Endothelial cell of umbilical vein (primary cell): ENCODE data around the gene JAKMIP1. TPM values are rescaled to one million over a fixed set of nuclear protein-coding genes. Genes with fewer than 3 reads are reported as not detected.
A peak's percentile ranks its signal among the peaks of the same experiment; 100 is the strongest.

ENCODE experiments used
- BruUV-seq: library from RNA; stranded (reverse); fragments of 400-500 nt; replicated peaks from 2 replicates; lab custom pipeline; 2021; lab: Mats Ljungman, UMichigan
- CTCF ChIA-PET: fragments of 300-600, 350-600 bp; sonication (Branson Sonifier 250); formaldehyde crosslinking; loops from one replicate; lab custom pipeline; 2021; ENCODE audit warnings: antibody characterized with exemption, inconsistent platforms; lab: Charles Lee
- POLR2A ChIA-PET: fragments of 300-600, 350-600 bp; sonication (Branson Sonifier 250); formaldehyde crosslinking; loops from one replicate; lab custom pipeline; 2021; ENCODE audit warnings: antibody characterized with exemption, inconsistent platforms; lab: Charles Lee
- DNase-seq: peaks from one replicate; pipeline ENCODE4 v3.0.0-alpha.2; 2011; ENCODE audit warnings: low read depth, low spot score
- FAIRE-seq: peaks from 2 replicates; lab custom pipeline; 2011; peaks lifted over from hg19 to GRCh38; lab: Jason Lieb, UNC
- H2AFZ ChIP-seq: 2 replicates; pipeline ENCODE4 v1.6.0; 2012; ENCODE audit warnings: low read depth, low read length, control low read depth, inconsistent platforms
- H3K27ac ChIP-seq: 2 replicates; pipeline ENCODE4 v1.5.1; 2011; ENCODE audit warnings: low read depth, mild to moderate bottlenecking, control low read depth, low read length, moderate library complexity; ENCODE audit not compliant: insufficient read depth
- H3K27me3 ChIP-seq, 2 experiments: 2 replicates each; pipeline versions ENCODE4 v1.6.0 to v1.6.1; 2011; ENCODE audit warnings: low read length in 2 of 2, mixed read lengths in 1 of 2; ENCODE audit not compliant: control insufficient read depth in 2 of 2, insufficient read depth in 2 of 2
- H3K36me3 ChIP-seq, 2 experiments: 2 replicates in 1 of 2; 3 replicates in 1 of 2; pipeline ENCODE4 v1.5.1; 2011; ENCODE audit warnings: low read length in 2 of 2, mild to moderate bottlenecking in 1 of 2, moderate library complexity in 1 of 2; ENCODE audit not compliant: control insufficient read depth in 2 of 2, insufficient read depth in 2 of 2; ENCODE audit errors: extremely low read depth in 1 of 2
- H3K4me1 ChIP-seq: 3 replicates; pipeline ENCODE4 v1.5.1; 2011; ENCODE audit warnings: mild to moderate bottlenecking, low read length; ENCODE audit not compliant: control insufficient read depth, insufficient read depth; ENCODE audit errors: extremely low read depth
- H3K4me2 ChIP-seq: 2 replicates; pipeline ENCODE4 v1.6.1; 2011; ENCODE audit warnings: low read length, control low read depth, mixed read lengths; ENCODE audit not compliant: insufficient read depth
- H3K4me3 ChIP-seq, 3 experiments: fragments of 200-600 bp in 1 of 3; sonication (generic), shearing (Covaris generic) in 1 of 3; replicated peaks in 1 of 3; 2 replicates each; pipeline ENCODE4 v1.5.1; 2011 to 2016; ENCODE audit warnings: control low read depth in 3 of 3, low read length in 3 of 3, mild to moderate bottlenecking in 2 of 3, inconsistent platforms in 1 of 3, low read depth in 1 of 3, moderate library complexity in 1 of 3; ENCODE audit not compliant: insufficient read depth in 1 of 3
- H3K79me2 ChIP-seq: 2 replicates; pipeline ENCODE4 v1.6.0; 2012; ENCODE audit warnings: low read length, inconsistent platforms; ENCODE audit not compliant: control insufficient read depth, insufficient read depth
- H3K9ac ChIP-seq: replicated peaks from 2 replicates; pipeline ENCODE3; 2011; ENCODE audit warnings: low read length, control low read depth; ENCODE audit not compliant: insufficient read depth; ENCODE audit errors: extremely low read depth
- H3K9me1 ChIP-seq: replicated peaks from 3 replicates; pipeline ENCODE4 v1.6.0; 2011; ENCODE audit warnings: mild to moderate bottlenecking, low read length; ENCODE audit not compliant: control insufficient read depth, insufficient read depth; ENCODE audit errors: extremely low read depth
- H3K9me3 ChIP-seq: replicated peaks from 2 replicates; pipeline ENCODE4 v1.5.1; 2012; ENCODE audit warnings: low read length, inconsistent platforms; ENCODE audit not compliant: control insufficient read depth, insufficient read depth
- H4K20me1 ChIP-seq: replicated peaks from 2 replicates; pipeline ENCODE3; 2011; ENCODE audit warnings: mild to moderate bottlenecking, low read length; ENCODE audit not compliant: control insufficient read depth, insufficient read depth; ENCODE audit errors: extremely low read depth
- EZH2 ChIP-seq: IDR thresholded peaks from 2 replicates; pipeline ENCODE4 v1.6.1; 2012; ENCODE audit warnings: borderline replicate concordance, low read depth, mild to moderate bottlenecking, moderate library complexity, low read length, inconsistent platforms; ENCODE audit not compliant: severe bottlenecking
- FOS ChIP-seq: IDR thresholded peaks from 2 replicates; pipeline ENCODE4 v1.6.1; 2011; ENCODE audit warnings: mild to moderate bottlenecking, low read length, moderate library complexity, borderline replicate concordance; ENCODE audit not compliant: insufficient read depth
- GATA2 ChIP-seq: IDR thresholded peaks from 2 replicates; pipeline ENCODE4 v1.7.0; 2011; ENCODE audit warnings: low read depth, mild to moderate bottlenecking, moderate library complexity, mixed read lengths, low read length; ENCODE audit not compliant: insufficient read length, insufficient read depth
- JUN ChIP-seq: IDR thresholded peaks from 2 replicates; pipeline ENCODE4 v1.6.1; 2011; ENCODE audit warnings: borderline replicate concordance, low read depth; ENCODE audit not compliant: insufficient read length, insufficient read depth
- MYC ChIP-seq: IDR thresholded peaks from one replicate; pipeline ENCODE4 v1.6.1; 2011; ENCODE audit warnings: mild to moderate bottlenecking, low read depth, low read length
- POLR2A ChIP-seq: IDR thresholded peaks from 2 replicates; pipeline ENCODE4 v1.6.1; 2012; ENCODE audit warnings: low read depth, mild to moderate bottlenecking, control low read depth, low read length
- POLR2AphosphoS5 ChIP-seq: IDR thresholded peaks from 2 replicates; pipeline ENCODE4 v1.6.1; 2012; ENCODE audit warnings: low read depth, mild to moderate bottlenecking, control low read depth, low read length, moderate library complexity; ENCODE audit not compliant: insufficient read depth
- dilution Hi-C: fragments of 300-500 bp; cut with MboI; formaldehyde crosslinking; loops from one replicate; pipeline ENCODE4 v1.15.0; 2019; ENCODE audit warnings: low sequenced_read_pairs; ENCODE audit not compliant: extremely low pct_ligation_motif_present
- intact Hi-C: fragments of 100-400 bp; cut with micrococcal nuclease; formaldehyde crosslinking; loops from one replicate; pipeline ENCODE4 v1.10.0; 2022
- polyA plus RNA-seq, 4 experiments: library from polyadenylated mRNA; depleted of rRNA in 3 of 4; stranded (reverse) in 3 of 4; unstranded in 1 of 4; fragments of >200 nt; gene quantifications; 2 replicates each; pipeline versions ENCODE4 v1.2.1 to v1.2.3, GENCODE V29; 2011 to 2012; ENCODE audit warnings: missing spikeins in 1 of 4
- total RNA-seq: library from RNA; stranded (reverse); gene quantifications from 2 replicates; pipeline ENCODE4 v1.2.3, GENCODE V29; 2021
- TF ChIP-seq, protein P1 (sequence below): IDR thresholded peaks from 2 replicates; pipeline ENCODE4 v1.6.1; 2011; ENCODE audit not compliant: insufficient read depth, insufficient read length
- TF ChIP-seq, protein P2 (sequence below), 2 donors: IDR thresholded peaks; 1 replicate in 1 of 2; 2 replicates in 1 of 2; pipeline ENCODE4 v1.5.1; 2011; ENCODE audit warnings: low read length in 2 of 2, mild to moderate bottlenecking in 2 of 2, moderate library complexity in 2 of 2, control low read depth in 1 of 2, inconsistent platforms in 1 of 2, low read depth in 1 of 2; ENCODE audit not compliant: insufficient read depth in 1 of 2; ENCODE audit errors: extremely low read depth in 1 of 2

JAKMIP1 gene
- total and polyA plus RNA-seq, 2 donors (not counting 3 experiments of a cell fraction or from before 2014, with no cell fraction given) = not detected

DNA sequence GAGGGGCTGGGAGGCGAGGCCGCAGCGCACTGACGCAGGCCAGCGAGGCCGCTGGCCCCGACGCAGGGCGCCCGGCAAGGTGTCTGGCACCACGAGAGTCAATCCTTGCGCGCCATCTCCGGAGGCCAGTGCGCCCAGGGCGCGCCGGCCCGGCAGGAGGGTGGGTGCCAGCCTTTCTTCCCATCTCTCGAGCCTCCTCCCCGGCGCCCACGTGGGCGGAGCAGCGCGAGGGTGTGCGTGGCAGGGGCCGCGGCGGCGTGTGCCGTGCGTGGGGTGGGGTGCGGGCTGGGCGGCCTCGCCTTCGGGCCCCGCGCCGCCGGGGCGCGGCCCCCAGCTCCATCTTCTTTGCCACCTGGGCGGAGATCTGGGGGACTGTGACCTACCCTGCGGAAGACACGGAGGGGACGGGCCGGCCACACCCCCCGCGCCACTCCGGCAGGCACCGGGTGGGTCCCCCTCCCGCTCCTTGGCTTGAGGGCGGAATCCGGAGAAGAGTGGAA lies 877 bp downstream of the JAKMIP1 start:
- no TSS peak for BruUV-seq
- dilution Hi-C loops = no loop called here
- POLR2A ChIA-PET = no interaction called here

DNA sequence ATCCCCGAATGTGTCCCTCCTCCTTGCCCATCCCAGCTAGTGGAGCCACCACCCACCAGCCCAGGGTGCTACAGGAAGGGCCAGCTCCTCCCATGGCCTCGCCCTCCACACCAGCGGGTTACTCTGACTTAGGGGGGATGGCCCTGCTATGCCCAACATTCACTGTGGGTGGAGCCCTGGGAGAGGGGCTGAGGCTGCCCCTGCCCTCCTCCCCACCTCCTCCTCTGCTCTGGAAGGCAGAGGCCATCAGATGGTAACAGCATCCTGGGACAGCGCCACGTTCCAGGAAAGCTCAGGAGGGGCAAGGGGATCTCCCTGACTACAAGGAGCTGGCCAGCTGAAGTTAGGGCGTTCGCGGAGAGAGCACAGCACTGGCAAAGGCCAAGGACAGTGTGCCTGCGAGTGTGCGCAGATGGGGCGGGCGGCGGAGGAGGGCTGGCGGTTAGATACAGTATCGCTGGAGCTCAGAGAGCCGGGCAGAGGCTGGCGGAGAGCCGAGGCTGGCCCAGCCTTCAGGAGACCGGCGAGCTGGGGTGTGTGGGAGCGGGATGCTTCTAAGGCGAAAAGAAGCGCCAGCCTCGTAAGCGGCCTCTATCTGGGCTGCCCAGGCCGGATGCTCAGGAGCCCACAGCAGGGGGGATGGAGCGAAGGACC lies 1.5 kb downstream of the JAKMIP1 start:
- no peak overlapping the region for H3K27ac ChIP-seq
- H3K4me1 ChIP-seq = peaks cover 3% of the 10 kb centered on the region
- intact Hi-C loops = no loop called here
- no peak overlapping the region for H3K9ac ChIP-seq
- no peak overlapping the region for H3K4me3 ChIP-seq
- no peak overlapping the region for H2AFZ ChIP-seq
- no peak overlapping the region for H3K4me2 ChIP-seq
- no peaks in the 10 kb centered on the region for H4K20me1 ChIP-seq
- TF ChIP-seq POLR2A (no peak), MYC (no peak), EZH2 (no peak), GATA2 (no peak), FOS (no peak), POLR2AphosphoS5 (no peak), JUN (no peak)
- TF ChIP-seq, protein P1, sequence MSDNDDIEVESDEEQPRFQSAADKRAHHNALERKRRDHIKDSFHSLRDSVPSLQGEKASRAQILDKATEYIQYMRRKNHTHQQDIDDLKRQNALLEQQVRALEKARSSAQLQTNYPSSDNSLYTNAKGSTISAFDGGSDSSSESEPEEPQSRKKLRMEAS = no peak
- TF ChIP-seq, protein P2, sequence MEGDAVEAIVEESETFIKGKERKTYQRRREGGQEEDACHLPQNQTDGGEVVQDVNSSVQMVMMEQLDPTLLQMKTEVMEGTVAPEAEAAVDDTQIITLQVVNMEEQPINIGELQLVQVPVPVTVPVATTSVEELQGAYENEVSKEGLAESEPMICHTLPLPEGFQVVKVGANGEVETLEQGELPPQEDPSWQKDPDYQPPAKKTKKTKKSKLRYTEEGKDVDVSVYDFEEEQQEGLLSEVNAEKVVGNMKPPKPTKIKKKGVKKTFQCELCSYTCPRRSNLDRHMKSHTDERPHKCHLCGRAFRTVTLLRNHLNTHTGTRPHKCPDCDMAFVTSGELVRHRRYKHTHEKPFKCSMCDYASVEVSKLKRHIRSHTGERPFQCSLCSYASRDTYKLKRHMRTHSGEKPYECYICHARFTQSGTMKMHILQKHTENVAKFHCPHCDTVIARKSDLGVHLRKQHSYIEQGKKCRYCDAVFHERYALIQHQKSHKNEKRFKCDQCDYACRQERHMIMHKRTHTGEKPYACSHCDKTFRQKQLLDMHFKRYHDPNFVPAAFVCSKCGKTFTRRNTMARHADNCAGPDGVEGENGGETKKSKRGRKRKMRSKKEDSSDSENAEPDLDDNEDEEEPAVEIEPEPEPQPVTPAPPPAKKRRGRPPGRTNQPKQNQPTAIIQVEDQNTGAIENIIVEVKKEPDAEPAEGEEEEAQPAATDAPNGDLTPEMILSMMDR (IDR thresholded peaks at IDR 0.05; ENCODE audit: extremely low read depth in 1 of 2, insufficient read depth in 1 of 2, low read depth in 1 of 2, low read length in 2 of 2) = no peak
- FAIRE-seq (no peak), DNase-seq (no peak)
- H3K79me2 ChIP-seq = no peaks in the 10 kb centered on the region
- CTCF ChIA-PET = interaction anchor here (1.4 kb wide), 1 partner anchor 129 kb away, joined by 3 read pairs; no protein-coding TSS in a partner anchor
- no TSS peak for BruUV-seq
- H3K36me3 ChIP-seq = no peaks in the 10 kb centered on the region
- H3K27me3 ChIP-seq = peaks cover 14 to 25% of the 10 kb centered on the region in 2 experiments
- H3K9me3 ChIP-seq = no peaks in the 10 kb centered on the region
- H3K9me1 ChIP-seq = no peaks in the 10 kb centered on the region
- POLR2A ChIA-PET = no interaction called here
- dilution Hi-C loops = no loop called here

More for the DNA sequence above, 877 bp downstream of the JAKMIP1 start:
- FAIRE-seq (no peak), DNase-seq (no peak)
- intact Hi-C loops = no loop called here
- Histone ChIP-seq H3K9me3 (no peaks in the 10 kb centered on the region), H2AFZ (no peak overlapping the region), H3K4me2 (no peak overlapping the region), H4K20me1 (no peaks in the 10 kb centered on the region), H3K79me2 (no peaks in the 10 kb centered on the region), H3K9ac (no peak overlapping the region), H3K9me1 (no peaks in the 10 kb centered on the region), H3K36me3 (no peaks in the 10 kb centered on the region), H3K4me1 (peaks cover 3% of the 10 kb centered on the region), H3K27me3 (peaks cover 14 to 25% of the 10 kb centered on the region in 2 experiments), H3K27ac (no peak overlapping the region), H3K4me3 (no peak overlapping the region)
- TF ChIP-seq MYC = no peak
- no peak for TF ChIP-seq GATA2
- TF ChIP-seq EZH2 = peak; percentile 38
- no peak for TF ChIP-seq POLR2A
- CTCF ChIA-PET = interaction anchor here (1.4 kb wide), 1 partner anchor 128 kb away, joined by 3 read pairs; no protein-coding TSS in a partner anchor
